Measurements from ENCODE around the gene TBC1D19.
"Not testable (repeated sequence)": the region's sequence is repeated elsewhere in the genome, so short reads cannot be mapped to it uniquely, and the experiment has no call there.

The TBC1D19 gene

GRCh38 chr4:26601204-26601603, 17.3 kb downstream of the TBC1D19 start:
- no peak for DNase-seq (ENCODE audit: low spot score)

- DNase-seq (ENCODE audit: low spot score) = no peak
Measured at GRCh38 chr4:26607776-26608175, 23.9 kb downstream of the TBC1D19 start.

GRCh38 chr4:26609391-26609790, 25.5 kb downstream of the TBC1D19 start:
- DNase-seq (ENCODE audit: low spot score) = no peak

- no peak for DNase-seq (ENCODE audit: low spot score)
Measured at GRCh38 chr4:26609868-26610267, 26.0 kb downstream of the TBC1D19 start.

DNA sequence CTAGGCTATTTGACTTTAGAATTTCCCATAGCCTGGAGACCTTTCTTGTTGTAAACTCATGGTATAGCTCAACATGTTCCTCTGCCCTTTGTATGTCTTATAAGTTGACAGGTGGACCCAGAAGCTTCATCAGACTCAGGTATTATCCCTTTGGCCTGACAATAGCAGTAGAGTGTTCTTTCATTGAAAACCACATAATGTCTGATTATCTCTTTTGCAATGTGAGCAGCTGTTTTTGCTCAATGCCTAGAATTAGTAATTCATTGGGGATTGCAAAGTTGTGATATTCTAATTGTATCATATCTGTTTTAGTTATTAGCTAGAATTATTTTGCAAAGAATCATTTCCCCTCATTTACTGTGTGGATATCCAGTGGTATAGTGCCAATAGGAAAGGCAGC, 27.5 kb downstream of the TBC1D19 start:
- DNase-seq (ENCODE audit: low spot score) = no peak

GRCh38 chr4:26611885-26612284, 28.0 kb downstream of the TBC1D19 start:
- DNase-seq (ENCODE audit: low spot score) = no peak

GRCh38 chr4:26613237-26613636, 29.4 kb downstream of the TBC1D19 start:
- DNase-seq (ENCODE audit: low spot score) = no peak

DNA sequence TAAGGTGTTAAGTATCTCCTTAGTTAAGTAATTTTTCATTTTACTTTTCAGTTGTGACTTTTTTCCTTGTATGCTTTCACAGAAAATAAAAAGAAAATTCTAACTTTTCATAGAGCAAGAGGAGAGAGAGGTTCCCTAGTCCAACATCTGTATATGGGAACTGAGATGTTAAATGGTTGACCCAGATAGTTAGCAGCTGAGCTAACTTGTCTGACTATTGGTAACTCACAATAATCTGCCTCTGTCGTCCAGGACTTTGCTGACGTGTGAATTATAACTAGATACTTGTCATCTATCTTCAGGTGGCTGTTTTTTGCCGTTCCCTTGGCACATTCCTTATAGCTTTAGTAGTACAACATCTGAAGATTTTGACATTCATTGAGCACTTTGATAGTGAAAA, 29.9 kb downstream of the TBC1D19 start:
- no peak for DNase-seq (ENCODE audit: low spot score)

GRCh38 chr4:26619784-26620183, 35.9 kb downstream of the TBC1D19 start:
- DNase-seq (ENCODE audit: low spot score) = peak; percentile 15

GRCh38 chr4:26621366-26621765, 37.5 kb downstream of the TBC1D19 start:
- no peak for DNase-seq (ENCODE audit: low spot score)

GRCh38 chr4:26622913-26623312, 39.0 kb downstream of the TBC1D19 start:
- DNase-seq (ENCODE audit: low spot score) = no peak

DNA sequence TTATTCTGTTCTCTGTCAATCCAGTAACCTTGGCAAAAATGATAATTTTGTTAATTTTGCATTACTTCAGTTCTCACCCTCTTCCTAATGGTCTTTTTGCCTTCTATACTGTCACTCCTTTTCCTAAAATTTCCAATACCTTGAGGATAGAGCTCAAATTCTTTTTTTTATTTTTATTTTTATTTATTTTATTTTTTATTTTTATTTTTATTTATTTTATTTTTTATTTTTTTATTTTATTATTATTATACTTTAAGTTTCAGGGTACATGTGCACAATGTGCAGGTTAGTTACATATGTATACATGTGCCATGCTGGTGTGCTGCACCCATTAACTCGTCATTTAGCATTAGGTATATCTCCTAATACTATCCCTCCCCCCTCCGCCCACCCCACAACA, 42.8 kb downstream of the TBC1D19 start:
- not testable (repeated sequence) for DNase-seq (ENCODE audit: low spot score)

DNA sequence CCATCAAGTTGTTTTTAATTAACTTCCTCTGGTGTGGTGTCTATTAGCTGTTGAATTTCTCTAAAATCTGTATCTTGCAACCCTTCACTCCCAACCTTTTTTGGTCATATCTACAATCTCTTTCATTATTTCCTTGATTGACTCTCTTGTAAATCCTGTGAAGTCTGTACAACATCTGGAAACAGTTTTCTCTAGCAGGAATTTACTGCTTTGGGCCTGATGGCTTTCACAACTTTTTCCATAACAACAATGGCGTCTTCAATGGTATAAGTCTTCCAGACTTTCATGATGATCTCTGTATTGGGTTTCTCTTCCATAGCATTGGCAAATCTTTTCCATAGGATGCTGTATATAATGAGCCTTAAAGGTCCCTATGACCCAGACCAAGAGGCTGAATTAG, 49.0 kb downstream of the TBC1D19 start:
- no peak for DNase-seq (ENCODE audit: low spot score)

GRCh38 chr4:26634237-26634636, 50.4 kb downstream of the TBC1D19 start:
- DNase-seq (ENCODE audit: low spot score) = no peak

- no peak for DNase-seq (ENCODE audit: low spot score)
Measured at GRCh38 chr4:26636458-26636857, 52.6 kb downstream of the TBC1D19 start.

DNA sequence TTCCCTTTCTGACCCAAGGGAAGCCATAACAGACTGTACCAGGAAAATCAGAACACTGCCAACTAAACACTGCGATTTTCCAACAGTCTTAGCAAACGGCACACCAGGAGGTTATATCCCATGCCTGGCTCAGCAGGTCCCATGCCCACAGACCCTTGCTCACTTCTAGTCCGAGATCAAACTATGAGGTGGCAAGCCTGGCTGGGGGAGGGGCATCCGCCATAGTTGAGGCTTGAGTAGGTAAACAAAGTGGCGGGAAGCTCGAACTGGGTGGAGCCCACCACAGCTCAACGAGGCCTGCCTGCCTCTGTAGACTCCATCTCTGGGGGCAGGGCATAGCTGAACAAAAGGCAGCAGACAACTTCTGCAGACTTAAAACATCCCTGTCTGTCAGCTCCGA, 56.8 kb downstream of the TBC1D19 start:
- not testable (repeated sequence) for DNase-seq (ENCODE audit: low spot score)

DNA sequence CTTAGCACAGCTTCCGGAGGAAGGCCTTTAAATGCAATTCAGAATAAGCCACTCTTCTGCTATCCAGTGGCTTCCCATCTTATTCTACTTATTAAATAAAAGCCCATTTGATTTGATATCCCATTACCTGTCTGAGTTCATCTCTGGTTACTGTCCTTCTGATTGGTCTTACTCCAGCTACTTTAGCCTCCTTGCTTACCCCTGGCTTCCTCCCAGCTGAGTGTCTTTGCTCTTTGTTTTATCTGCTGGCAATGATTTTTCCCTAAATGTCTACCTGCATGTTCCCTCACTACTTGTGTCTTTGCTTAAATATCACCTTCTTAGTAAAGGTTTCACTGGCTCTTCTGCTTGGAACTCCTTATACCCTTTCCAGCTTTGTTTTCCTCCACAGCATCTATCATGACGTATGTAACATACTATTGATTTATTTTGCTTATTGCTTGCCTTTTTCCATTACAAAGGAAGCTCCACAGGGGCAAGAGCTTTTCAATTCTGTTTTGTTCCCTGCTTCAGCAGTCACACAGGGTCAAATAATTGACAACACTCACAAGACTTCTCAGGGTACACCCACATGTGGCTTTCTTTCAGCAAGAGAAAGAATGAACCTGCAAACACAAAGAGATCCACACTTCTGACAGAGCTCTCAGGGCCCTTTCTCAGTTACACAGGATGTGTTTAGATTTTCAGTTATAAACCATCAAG, 63.8 kb downstream of the TBC1D19 start:
- DNase-seq (ENCODE audit: low spot score) = no peak

DNA sequence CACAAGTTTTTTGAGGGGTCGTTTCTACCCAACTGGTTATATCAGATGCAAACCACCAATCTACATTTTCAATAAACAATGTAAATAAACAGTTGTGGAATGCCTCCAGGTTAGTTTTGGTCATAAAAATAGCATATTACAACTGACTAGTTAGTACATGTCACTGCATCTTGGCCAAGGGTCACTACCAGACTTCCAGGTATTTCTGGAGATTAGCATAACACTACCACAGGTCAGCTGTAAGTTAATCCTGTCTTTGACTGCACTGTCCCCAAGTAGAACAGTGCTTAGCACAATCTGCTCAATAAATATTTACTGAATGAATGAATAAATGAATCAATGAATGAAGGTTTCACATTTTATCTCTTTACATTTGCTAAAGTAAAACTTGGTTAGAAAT, 64.4 kb downstream of the TBC1D19 start:
- no peak for DNase-seq (ENCODE audit: low spot score)

DNA sequence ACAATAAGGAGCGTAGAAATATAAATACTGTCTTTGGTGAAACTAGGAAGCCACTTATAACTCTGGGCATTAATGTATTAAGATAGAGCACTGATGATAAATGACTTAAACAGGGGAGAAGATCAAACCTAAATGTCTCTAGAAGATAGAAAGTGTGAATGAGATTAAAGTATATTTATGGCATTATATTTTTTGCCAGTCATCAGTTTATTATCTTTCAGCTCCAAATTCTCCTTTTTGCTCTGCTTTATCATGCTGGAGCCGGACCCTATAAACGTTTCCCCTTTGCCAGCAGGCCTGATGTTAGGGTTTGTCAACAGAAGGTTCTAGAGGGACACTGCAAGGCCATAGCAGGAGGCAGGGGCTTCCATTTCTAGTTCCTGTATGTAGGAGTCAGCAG, 76.4 kb downstream of the TBC1D19 start:
- DNase-seq (ENCODE audit: low spot score) = no peak

DNA sequence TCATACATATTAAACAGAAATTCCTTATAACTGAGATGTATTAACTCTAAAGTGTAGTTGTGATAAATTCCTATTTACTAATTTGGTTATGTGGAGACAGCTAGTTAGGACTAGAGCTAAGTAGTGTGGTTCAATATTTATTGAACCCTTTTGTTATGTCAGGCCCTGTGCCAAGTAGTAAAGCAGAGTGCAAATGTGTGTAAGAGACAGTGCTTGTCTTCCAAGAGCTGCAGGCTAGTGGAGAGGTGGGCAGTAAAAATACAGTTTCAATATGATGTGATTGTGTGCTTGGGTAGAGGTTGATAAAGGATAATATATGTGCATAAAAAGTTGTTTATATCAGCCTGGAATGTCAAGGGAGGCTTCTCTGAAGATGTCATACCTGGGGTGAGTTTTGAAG, 80.0 kb downstream of the TBC1D19 start:
- no peak for DNase-seq (ENCODE audit: low spot score)

GRCh38 chr4:26670903-26671537, 87.1 kb downstream of the TBC1D19 start:
- DNase-seq (ENCODE audit: low spot score) = no peak

GRCh38 chr4:26679040-26679695, 95.3 kb downstream of the TBC1D19 start:
- DNase-seq (ENCODE audit: low spot score) = not testable (repeated sequence)

GRCh38 chr4:26682436-26682835, 98.6 kb downstream of the TBC1D19 start:
- no peak for DNase-seq (ENCODE audit: low spot score)

All from hepatic stellate cell (primary cell).